Stromal cell of bone marrow (primary cell): Measurements from ENCODE around the gene MPG.
"Not testable (repeated sequence)": the region's sequence is repeated elsewhere in the genome, so short reads cannot be mapped to it uniquely, and the experiment has no call there.

Source experiments
- DNase-seq: peaks from one replicate; pipeline ENCODE4 v3.0.0-alpha.2; 2012; ENCODE audit warnings: low read depth

MPG gene

GRCh38 chr16:77807-78443 is at the start of gene MPG:
MPG (plus strand) TSS chr16:78225; CDS start chr16:78310, 85 bp downstream.
- DNase-seq: no peak

GRCh38 chr16:30627-31026 is 47.4 kb upstream of the MPG start:
- not testable (repeated sequence) for DNase-seq

DNA sequence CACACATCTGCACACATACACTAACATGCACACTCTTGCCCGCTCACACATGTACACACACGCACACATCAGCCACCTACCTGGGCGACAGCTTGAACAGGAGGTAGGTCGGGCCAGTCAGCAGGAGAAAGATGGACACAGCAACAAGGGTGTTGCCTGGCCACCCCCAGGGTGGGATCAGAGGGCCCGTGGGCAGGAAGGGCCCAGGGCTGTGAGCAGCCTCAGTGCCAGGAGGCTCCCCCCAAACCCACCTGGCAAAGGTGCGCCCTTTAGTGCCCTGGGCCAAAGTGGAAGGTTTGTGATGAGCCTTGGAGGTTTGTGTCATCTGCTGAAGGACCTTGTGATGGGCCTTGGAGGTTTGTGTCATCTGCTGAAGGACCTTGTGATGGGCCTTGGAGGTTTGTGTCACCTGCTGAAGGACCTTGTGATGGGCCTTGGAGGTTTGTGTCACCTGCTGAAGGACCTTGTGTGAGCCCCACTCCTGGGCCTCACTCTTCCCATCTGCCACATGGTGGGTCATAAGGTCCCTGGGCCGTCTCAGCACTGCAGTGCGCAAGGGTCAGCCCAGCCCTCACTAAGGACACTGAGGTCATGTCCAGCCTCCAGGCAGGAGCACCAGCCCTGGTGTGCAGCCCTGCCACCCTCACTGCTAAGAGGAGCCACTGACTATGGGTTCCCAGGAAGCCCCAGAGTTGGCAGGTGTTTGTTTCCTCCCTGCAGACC is 44.7 kb upstream of the MPG start:
- DNase-seq: not testable (repeated sequence)

DNA sequence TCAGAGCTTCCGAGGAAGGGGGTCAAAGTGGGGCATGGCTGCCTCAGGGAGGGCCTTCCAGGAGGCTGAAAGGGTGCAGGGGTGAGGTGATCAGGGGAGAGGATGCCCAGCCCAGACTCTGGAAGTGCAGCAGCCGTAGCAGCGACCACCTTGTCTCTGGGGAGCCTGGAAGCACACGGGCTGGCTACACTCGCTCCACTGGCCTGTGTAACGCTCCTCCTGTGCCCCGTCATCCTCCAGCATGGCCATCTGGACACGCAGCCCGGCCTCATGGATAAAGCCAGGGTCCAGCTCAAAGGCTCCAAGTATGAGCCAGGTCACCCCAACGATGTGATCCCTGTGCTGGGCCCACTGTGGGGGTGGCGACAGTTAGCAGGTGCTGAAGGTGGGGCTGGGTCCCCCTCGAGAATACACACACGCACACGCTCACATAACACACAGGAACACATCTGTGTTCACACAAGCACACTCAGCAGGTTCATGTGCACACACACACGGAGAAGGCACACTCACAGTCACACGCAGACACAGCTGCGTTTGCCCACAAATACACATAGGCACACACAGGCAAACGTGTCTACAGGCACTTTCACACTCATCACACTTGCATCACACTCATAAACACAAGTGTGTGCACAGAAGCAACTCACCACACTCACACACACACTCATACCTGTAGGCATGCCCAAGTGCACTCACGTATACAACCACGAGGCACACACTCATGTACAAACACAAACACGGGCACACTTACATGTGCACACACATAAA is 44.0 kb upstream of the MPG start:
- DNase-seq: no peak

- no peak for DNase-seq
Measured at GRCh38 chr16:34648-34987, 43.4 kb upstream of the MPG start.

DNA sequence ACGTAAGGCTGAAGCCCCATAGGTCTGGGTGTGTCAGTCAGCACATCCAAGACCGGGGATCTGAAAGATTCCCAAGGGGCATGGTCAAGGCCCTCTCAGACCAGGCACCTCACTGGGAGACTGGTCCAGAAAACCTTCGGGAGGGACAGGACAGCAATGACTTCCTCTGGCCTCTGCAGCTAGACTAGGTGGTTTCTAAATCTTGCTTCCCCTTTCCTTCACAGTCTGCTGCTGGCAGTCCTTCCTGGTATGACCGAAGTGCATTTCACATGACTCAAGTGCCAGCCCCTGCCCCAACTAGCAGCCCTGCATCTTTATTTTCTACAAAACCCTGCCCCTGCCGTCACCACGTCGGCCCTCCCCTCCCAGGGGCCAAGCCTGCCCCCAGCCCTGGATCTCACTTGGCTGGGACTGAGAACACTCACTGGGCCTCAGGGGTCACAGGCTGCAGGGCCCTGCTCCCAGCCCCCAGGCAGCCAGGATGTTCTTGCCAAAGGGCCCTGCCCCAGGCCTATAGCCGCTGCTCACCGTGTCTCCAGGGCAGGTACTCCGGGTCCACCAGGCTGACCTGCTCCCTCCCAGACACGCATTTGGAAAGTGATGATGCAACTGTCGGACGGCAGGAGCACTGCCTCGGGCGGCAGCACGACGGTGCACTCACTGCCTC is 42.9 kb upstream of the MPG start:
- DNase-seq: no peak

GRCh38 chr16:35678-36305 is 42.2 kb upstream of the MPG start:
- no peak for DNase-seq

GRCh38 chr16:36336-36984 is 41.6 kb upstream of the MPG start:
- DNase-seq: no peak

DNA sequence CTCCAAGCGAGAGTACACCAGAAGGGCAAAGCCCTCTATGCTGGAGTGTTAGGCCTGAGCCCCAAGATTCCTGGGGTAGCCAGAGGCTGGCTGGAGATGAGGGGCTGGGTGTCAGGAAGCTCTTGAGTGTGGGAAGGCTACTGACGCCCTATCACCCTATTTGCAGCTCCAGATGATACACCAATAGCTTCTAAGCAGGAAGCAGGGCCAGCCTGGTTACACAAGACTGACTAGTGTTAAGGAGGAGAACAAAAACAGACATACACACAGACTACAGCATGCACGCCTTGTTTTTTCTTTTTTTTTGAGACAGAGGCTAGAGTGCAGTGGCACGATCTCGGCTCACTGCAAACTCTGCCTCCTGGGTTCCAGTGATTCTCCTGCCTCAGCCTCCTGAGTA is 40.5 kb upstream of the MPG start:
- no peak for DNase-seq

GRCh38 chr16:38206-38605 is 39.8 kb upstream of the MPG start:
- not testable (repeated sequence) for DNase-seq

- no peak for DNase-seq
Measured at GRCh38 chr16:38941-39892, 38.8 kb upstream of the MPG start.

GRCh38 chr16:41439-42068 is 36.5 kb upstream of the MPG start:
- no peak for DNase-seq

GRCh38 chr16:42069-42457 is 36.0 kb upstream of the MPG start:
- no peak for DNase-seq

DNA sequence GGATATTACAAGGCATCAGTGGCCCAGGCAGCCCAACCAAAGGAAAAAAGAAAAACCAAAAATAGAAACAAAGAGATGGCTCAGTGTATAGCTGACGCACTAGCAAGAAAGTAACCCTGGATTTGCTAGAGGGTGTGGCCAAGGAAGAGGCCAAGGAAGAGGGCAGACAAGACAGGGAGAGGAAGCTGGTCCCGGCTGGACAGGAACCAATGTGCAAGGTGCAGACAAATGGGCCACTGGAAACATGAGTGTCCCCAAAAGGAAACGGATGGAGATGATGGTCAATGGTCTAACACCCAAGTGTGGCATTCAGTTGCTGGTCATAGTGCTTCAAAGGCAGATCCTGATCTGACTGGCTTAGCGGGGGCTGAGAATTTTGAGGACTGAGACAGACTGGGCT is 35.3 kb upstream of the MPG start:
- no peak for DNase-seq

- DNase-seq: no peak
Measured at GRCh38 chr16:43294-43693, 34.7 kb upstream of the MPG start.

DNA sequence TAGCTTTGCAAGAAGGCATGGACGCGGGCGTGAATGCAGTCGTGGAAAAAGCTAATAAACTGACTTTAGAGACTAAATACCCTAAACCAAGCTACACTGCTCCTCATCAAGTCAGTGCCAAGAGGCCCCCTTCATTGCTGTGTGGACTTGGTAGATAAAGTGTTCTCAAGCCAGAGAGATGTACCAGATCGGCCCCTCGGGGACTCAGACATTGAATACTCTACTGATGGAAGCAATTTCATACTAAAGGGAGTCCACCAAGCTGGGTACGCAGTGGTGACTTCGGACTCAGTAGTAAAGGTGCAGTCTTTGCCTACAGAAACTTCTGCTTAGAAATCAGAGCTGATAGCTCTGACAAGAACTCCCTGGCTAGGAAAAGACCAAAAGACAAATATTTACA is 33.4 kb upstream of the MPG start:
- no peak for DNase-seq

DNA sequence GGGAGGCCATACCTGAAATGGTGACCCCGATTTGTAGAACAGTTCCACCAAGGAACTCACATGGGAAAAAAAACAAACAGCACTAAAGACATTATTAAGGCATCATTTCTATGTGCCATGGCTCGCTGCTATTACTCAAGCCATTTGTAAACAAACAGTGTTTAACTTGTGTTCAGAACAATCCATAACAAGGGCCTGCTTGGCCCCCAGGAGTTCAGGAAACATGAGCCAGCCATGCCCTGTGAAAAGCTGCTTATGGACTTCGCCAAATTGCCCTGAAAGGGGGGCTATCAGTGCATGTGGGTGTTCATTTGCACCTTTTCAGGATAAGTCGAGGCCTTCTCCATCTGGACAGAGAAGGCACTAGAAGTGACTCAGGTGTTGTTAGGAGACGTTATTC is 32.6 kb upstream of the MPG start:
- DNase-seq: no peak

- not testable (repeated sequence) for DNase-seq
Measured at GRCh38 chr16:46510-46909, 31.5 kb upstream of the MPG start.

- DNase-seq: no peak
Measured at GRCh38 chr16:47234-47633, 30.8 kb upstream of the MPG start.
